OCI-LY3 (cell line): ENCODE results near the gene ARID3B.

Source experiments
- CTCF ChIP-seq: fragments of 200-600, 300-600 bp; sonication (generic); IDR thresholded peaks from 2 replicates; pipeline ENCODE4 v1.5.1; 2014; ENCODE audit warnings: antibody characterized with exemption, low read length, low read depth
- EZH2phosphoT487 ChIP-seq: fragments of 200-600 bp; shearing (Covaris generic); IDR thresholded peaks from 2 replicates; pipeline ENCODE4 v1.6.1; 2018; ENCODE audit warnings: antibody characterized with exemption, mixed run types, low read depth

GRCh38 chr15:74589826-74590225 lies 48.8 kb downstream of the ARID3B start:
- TF ChIP-seq CTCF = no peak
- no peak for TF ChIP-seq EZH2phosphoT487
